PC-9 (cell line): ENCODE data around the gene RYR2.

ENCODE experiments used
- CTCF ChIP-seq: fragments of 200-600 bp; sonication (generic); conservative IDR thresholded peaks from 2 replicates; pipeline ENCODE4 v1.6.1; 2017; ENCODE audit warnings: mixed run types, antibody characterized with exemption, mild to moderate bottlenecking, moderate library complexity
- EZH2 ChIP-seq: fragments of 200-600 bp; sonication (generic); IDR thresholded peaks from 2 replicates; pipeline ENCODE4 v1.8.0; 2017; ENCODE audit warnings: antibody characterized with exemption, low read depth

- TF ChIP-seq EZH2 (no peak), CTCF (no peak)
These were observed 821.2 kb downstream of the RYR2 start for GRCh38 chr1:237863234-237863633.
